GM06990 (cell line): ENCODE measurements around the gene RNF186.

Source experiments
- DNase-seq: peaks from one replicate; pipeline ENCODE4 v3.0.0-alpha.2; 2011; ENCODE audit not compliant: insufficient read length; ENCODE audit errors: extremely low read depth
- H3K27me3 ChIP-seq: replicated peaks from 2 replicates; pipeline ENCODE4 v1.6.0; 2011; ENCODE audit warnings: low read length; ENCODE audit not compliant: control insufficient read depth, insufficient read depth
- H3K36me3 ChIP-seq: 2 replicates; pipeline ENCODE4 v1.5.1; 2011; ENCODE audit warnings: low read length; ENCODE audit not compliant: control insufficient read depth, insufficient read depth
- H3K4me3 ChIP-seq: replicated peaks from 2 replicates; pipeline ENCODE4 v1.5.1; 2011; ENCODE audit warnings: low read depth, mild to moderate bottlenecking, control low read depth, low read length
- CTCF ChIP-seq: IDR thresholded peaks from 2 replicates; pipeline ENCODE4 v1.5.1; 2011; ENCODE audit warnings: low read length, control low read depth, mild to moderate bottlenecking, inconsistent platforms; ENCODE audit not compliant: insufficient read depth, poor library complexity, severe bottlenecking

RNF186 gene

GRCh38 chr1:19786988-19787423, 28.1 kb downstream of the RNF186 start:
- H3K36me3 ChIP-seq, result peaks cover 2% of the 10 kb centered on the region
- no peak overlapping the region for H3K4me3 ChIP-seq
- H3K27me3 ChIP-seq, result no peaks in the 10 kb centered on the region
- no peak for DNase-seq
- TF ChIP-seq CTCF, result no peak

- no peak for TF ChIP-seq CTCF
- H3K4me3 ChIP-seq, result no peak overlapping the region
- H3K36me3 ChIP-seq, result peaks cover 1% of the 10 kb centered on the region
- H3K27me3 ChIP-seq, result no peaks in the 10 kb centered on the region
- DNase-seq, result no peak
Measured at GRCh38 chr1:19785660-19786059, 29.4 kb downstream of the RNF186 start.

GRCh38 chr1:19780267-19780877, 34.7 kb downstream of the RNF186 start:
- no peak for DNase-seq
- H3K27me3 ChIP-seq, result no peaks in the 10 kb centered on the region
- TF ChIP-seq CTCF, result no peak
- peaks cover 7% of the 10 kb centered on the region for H3K36me3 ChIP-seq
- no peak overlapping the region for H3K4me3 ChIP-seq

GRCh38 chr1:19776933-19777332, 38.1 kb downstream of the RNF186 start:
- no peaks in the 10 kb centered on the region for H3K27me3 ChIP-seq
- H3K36me3 ChIP-seq, result peaks cover 7% of the 10 kb centered on the region
- H3K4me3 ChIP-seq, result no peak overlapping the region
- DNase-seq, result no peak
- TF ChIP-seq CTCF, result no peak

GRCh38 chr1:19776287-19776686, 38.8 kb downstream of the RNF186 start:
- Histone ChIP-seq H3K4me3 (no peak overlapping the region), H3K36me3 (peaks cover 7% of the 10 kb centered on the region), H3K27me3 (no peaks in the 10 kb centered on the region)
- DNase-seq, result no peak
- no peak for TF ChIP-seq CTCF

- Histone ChIP-seq H3K4me3 (no peak overlapping the region), H3K27me3 (no peaks in the 10 kb centered on the region), H3K36me3 (peaks cover 7% of the 10 kb centered on the region)
- no peak for TF ChIP-seq CTCF
- DNase-seq, result no peak
Measured at GRCh38 chr1:19775831-19776230, 39.3 kb downstream of the RNF186 start.
